ENCODE results near the gene BCAS1. TPM values are rescaled to one million over a fixed set of nuclear protein-coding genes. Genes with fewer than 3 reads are reported as not detected.

BCAS1 gene
- total RNA-seq, 1 experiment from 2014 or later = 1.2 TPM

- TF ChIP-seq CTCF (IDR thresholded peaks at IDR 0.05; ENCODE audit: insufficient read depth in 1 of 2, low read depth in 1 of 2, low read length in 1 of 2, severe bottlenecking in 1 of 2, unreplicated experiment in 1 of 2) = no peak
- Mint-ChIP-seq H3K27me3 (ENCODE audit: insufficient read depth, unreplicated experiment) (peaks cover 3% of the 10 kb centered on the region), H3K27ac (ENCODE audit: unreplicated experiment) (no peak overlapping the region), H3K36me3 (ENCODE audit: insufficient read depth, unreplicated experiment) (no peaks in the 10 kb centered on the region), H3K4me1 (ENCODE audit: low read depth, unreplicated experiment) (peaks cover 7% of the 10 kb centered on the region), H3K9me3 (ENCODE audit: unreplicated experiment) (peaks cover 10% of the 10 kb centered on the region), H3K4me3 (ENCODE audit: unreplicated experiment) (no peak overlapping the region)
- no peaks in the 10 kb centered on the region for H3K9me3 ChIP-seq
- intact Hi-C loops (cut with micrococcal nuclease; ENCODE audit: unreplicated experiment) = loop anchor here (2.0 kb wide), 1 partner anchor 14 kb away; the partner anchor contains the start of gene BCAS1
- H3K4me1 ChIP-seq = peaks cover 6% of the 10 kb centered on the region; the same call in 1 of the 2 replicates
- H3K36me3 ChIP-seq (ENCODE audit: control insufficient read depth, insufficient read depth, low read length) = no peaks in the 10 kb centered on the region
- ChIA-PET CTCF (interaction anchor here (0.8 to 1.0 kb wide), 2 partner anchors 12 to 21 kb away, joined by 3 read pairs; no protein-coding TSS in a partner anchor), POLR2A (no interaction called here)
- no peaks in the 10 kb centered on the region for H3K27me3 ChIP-seq (replicated peaks; ENCODE audit: control insufficient read depth, insufficient read depth, low read length)
- DNase-seq = no peak
- no TSS peak for BruUV-seq (replicated peaks)
- no peak overlapping the region for H3K4me3 ChIP-seq (ENCODE audit: low read depth, low read length)
Observed at GRCh38 chr20:54084727-54085388, 14.5 kb upstream of the BCAS1 start.

GRCh38 chr20:54084193-54084592 is 13.8 kb upstream of the BCAS1 start:
- intact Hi-C loops (cut with micrococcal nuclease; ENCODE audit: unreplicated experiment) = loop anchor here (2.0 kb wide), 1 partner anchor 13 kb away; the partner anchor contains the start of gene BCAS1
- H3K4me1 ChIP-seq = peaks cover 6% of the 10 kb centered on the region; the same call in 1 of the 2 replicates

GRCh38 chr20:54083459-54083858 is 13.1 kb upstream of the BCAS1 start:
- H3K27me3 ChIP-seq (replicated peaks; ENCODE audit: control insufficient read depth, insufficient read depth, low read length) = no peaks in the 10 kb centered on the region
- Mint-ChIP-seq H3K27ac (ENCODE audit: unreplicated experiment) (no peak overlapping the region), H3K4me1 (ENCODE audit: low read depth, unreplicated experiment) (peaks cover 7% of the 10 kb centered on the region), H3K4me3 (ENCODE audit: unreplicated experiment) (no peak overlapping the region), H3K36me3 (ENCODE audit: insufficient read depth, unreplicated experiment) (no peaks in the 10 kb centered on the region), H3K9me3 (ENCODE audit: unreplicated experiment) (peaks cover 10% of the 10 kb centered on the region), H3K27me3 (ENCODE audit: insufficient read depth, unreplicated experiment) (no peaks in the 10 kb centered on the region)
- H3K36me3 ChIP-seq (ENCODE audit: control insufficient read depth, insufficient read depth, low read length) = no peaks in the 10 kb centered on the region
- H3K9me3 ChIP-seq = no peaks in the 10 kb centered on the region
- ChIA-PET CTCF (no interaction called here), POLR2A (no interaction called here)
- peaks cover 6% of the 10 kb centered on the region; the same call in 1 of the 2 replicates for H3K4me1 ChIP-seq
- no peak for DNase-seq
- BruUV-seq (replicated peaks) = no TSS peak
- intact Hi-C loops (cut with micrococcal nuclease; ENCODE audit: unreplicated experiment) = no loop called here
- TF ChIP-seq CTCF (IDR thresholded peaks at IDR 0.05; ENCODE audit: insufficient read depth in 1 of 2, low read depth in 1 of 2, low read length in 1 of 2, severe bottlenecking in 1 of 2, unreplicated experiment in 1 of 2) = no peak
- H3K4me3 ChIP-seq (ENCODE audit: low read depth, low read length) = no peak overlapping the region

More at GRCh38 chr20:54084193-54084592, 13.8 kb upstream of the BCAS1 start:
- Histone ChIP-seq H3K4me3 (ENCODE audit: low read depth, low read length) (no peak overlapping the region), H3K9me3 (no peaks in the 10 kb centered on the region), H3K27me3 (replicated peaks; ENCODE audit: control insufficient read depth, insufficient read depth, low read length) (no peaks in the 10 kb centered on the region), H3K36me3 (ENCODE audit: control insufficient read depth, insufficient read depth, low read length) (no peaks in the 10 kb centered on the region)
- H3K27ac Mint-ChIP-seq (ENCODE audit: unreplicated experiment) = no peak overlapping the region
- POLR2A ChIA-PET = no interaction called here
- CTCF ChIA-PET = interaction anchor here (0.8 kb wide), 1 partner anchor 13 kb away, joined by 3 read pairs; no protein-coding TSS in a partner anchor
- H3K4me1 Mint-ChIP-seq (ENCODE audit: low read depth, unreplicated experiment) = peaks cover 7% of the 10 kb centered on the region
- DNase-seq = no peak
- H3K27me3 Mint-ChIP-seq (ENCODE audit: insufficient read depth, unreplicated experiment) = peaks cover 3% of the 10 kb centered on the region
- no peak overlapping the region for H3K4me3 Mint-ChIP-seq (ENCODE audit: unreplicated experiment)
- BruUV-seq (replicated peaks) = no TSS peak
- H3K36me3 Mint-ChIP-seq (ENCODE audit: insufficient read depth, unreplicated experiment) = no peaks in the 10 kb centered on the region
- no peak for TF ChIP-seq CTCF (IDR thresholded peaks at IDR 0.05; ENCODE audit: insufficient read depth in 1 of 2, low read depth in 1 of 2, low read length in 1 of 2, severe bottlenecking in 1 of 2, unreplicated experiment in 1 of 2)
- peaks cover 10% of the 10 kb centered on the region for H3K9me3 Mint-ChIP-seq (ENCODE audit: unreplicated experiment)
